KOPT-K1 (cell line): Measurements from ENCODE around the gene GABBR1.
"Not testable (repeated sequence)": the region's sequence is repeated elsewhere in the genome, so short reads cannot be mapped to it uniquely, and the experiment has no call there.

Experiments used
- H3K27ac ChIP-seq: fragments of 200-600 bp; sonication (generic); 2 replicates; pipeline ENCODE4 v1.5.1; 2016; ENCODE audit warnings: antibody characterized with exemption, mild to moderate bottlenecking, low read depth, low read length; ENCODE audit not compliant: poor library complexity, severe bottlenecking
- H3K36me3 ChIP-seq: fragments of 200-600 bp; sonication (generic); 2 replicates; pipeline ENCODE4 v1.5.1; 2017; ENCODE audit warnings: antibody characterized with exemption, mild to moderate bottlenecking, low read length, moderate library complexity; ENCODE audit not compliant: insufficient read depth
- H3K9me3 ChIP-seq: fragments of 200-600 bp; sonication (generic); 2 replicates; pipeline ENCODE4 v1.5.1; 2017; ENCODE audit warnings: antibody characterized with exemption, low read length, mild to moderate bottlenecking; ENCODE audit not compliant: insufficient read depth, poor library complexity, severe bottlenecking

GABBR1 gene

GRCh38 chr6:29663300-29664042, 30.5 kb upstream of the GABBR1 start:
- Histone ChIP-seq H3K27ac (no peak overlapping the region), H3K36me3 (no peaks in the 10 kb centered on the region), H3K9me3 (no peaks in the 10 kb centered on the region)

- H3K27ac ChIP-seq, H3K36me3 ChIP-seq, H3K9me3 ChIP-seq: not testable (repeated sequence)
Measured at GRCh38 chr6:29661502-29662141, 28.6 kb upstream of the GABBR1 start.

- Histone ChIP-seq H3K9me3 (no peaks in the 10 kb centered on the region), H3K27ac (no peak overlapping the region)
Measured at GRCh38 chr6:29661071-29661470, 28.1 kb upstream of the GABBR1 start.

GRCh38 chr6:29656798-29657197, 23.8 kb upstream of the GABBR1 start, which contains the start of gene MOG:
TSS of gene MOG (plus strand) at chr6:29657092. CDS start at chr6:29657210, 118 bp downstream.
- Histone ChIP-seq H3K9me3 (no peaks in the 10 kb centered on the region), H3K36me3 (no peaks in the 10 kb centered on the region), H3K27ac (no peak within 1 kb of the TSS)

More at GRCh38 chr6:29661071-29661470, 28.1 kb upstream of the GABBR1 start:
- H3K36me3 ChIP-seq: no peaks in the 10 kb centered on the region

GRCh38 chr6:29656157-29656556, 23.2 kb upstream of the GABBR1 start:
- Histone ChIP-seq H3K27ac (no peak overlapping the region), H3K36me3 (no peaks in the 10 kb centered on the region), H3K9me3 (no peaks in the 10 kb centered on the region)

GRCh38 chr6:29655658-29656057, 22.7 kb upstream of the GABBR1 start:
- H3K27ac ChIP-seq: no peak overlapping the region
- no peaks in the 10 kb centered on the region for H3K36me3 ChIP-seq
- no peaks in the 10 kb centered on the region for H3K9me3 ChIP-seq

GRCh38 chr6:29653452-29654038, 20.6 kb upstream of the GABBR1 start:
- H3K9me3 ChIP-seq: no peaks in the 10 kb centered on the region
- no peak overlapping the region for H3K27ac ChIP-seq
- H3K36me3 ChIP-seq: no peaks in the 10 kb centered on the region

GRCh38 chr6:29652198-29652584, 19.2 kb upstream of the GABBR1 start:
- no peaks in the 10 kb centered on the region for H3K36me3 ChIP-seq
- H3K9me3 ChIP-seq: no peaks in the 10 kb centered on the region
- no peak overlapping the region for H3K27ac ChIP-seq

GRCh38 chr6:29651413-29652197, 18.6 kb upstream of the GABBR1 start:
- Histone ChIP-seq H3K9me3 (no peaks in the 10 kb centered on the region), H3K27ac (no peak overlapping the region), H3K36me3 (no peaks in the 10 kb centered on the region)

GRCh38 chr6:29649701-29650673, 17.0 kb upstream of the GABBR1 start:
- H3K36me3 ChIP-seq: no peaks in the 10 kb centered on the region
- H3K9me3 ChIP-seq: no peaks in the 10 kb centered on the region
- H3K27ac ChIP-seq: peak overlapping the region; percentile 62

- Histone ChIP-seq H3K9me3 (no peaks in the 10 kb centered on the region), H3K27ac (no peak overlapping the region), H3K36me3 (no peaks in the 10 kb centered on the region)
Measured at GRCh38 chr6:29647927-29648642, 15.1 kb upstream of the GABBR1 start.

GRCh38 chr6:29641430-29642148, 8.6 kb upstream of the GABBR1 start:
- Histone ChIP-seq H3K36me3 (no peaks in the 10 kb centered on the region), H3K27ac (no peak overlapping the region), H3K9me3 (no peaks in the 10 kb centered on the region)

GRCh38 chr6:29637247-29637646, 4.3 kb upstream of the GABBR1 start:
- Histone ChIP-seq H3K36me3 (no peaks in the 10 kb centered on the region), H3K27ac (no peak overlapping the region), H3K9me3 (no peaks in the 10 kb centered on the region)
